ENCODE results near the gene BCS1L. TPM values are rescaled to one million over a fixed set of nuclear protein-coding genes. Genes with fewer than 3 reads are reported as not detected.
"Not testable (repeated sequence)": the region's sequence is repeated elsewhere in the genome, so short reads cannot be mapped to it uniquely, and the experiment has no call there.

The BCS1L gene
- total RNA-seq, 4 donors from 2014 or later: 40.3 to 51.3 (median 42.8) TPM

GRCh38 chr2:218680061-218680460 is 20.6 kb downstream of the BCS1L start:
- Histone ChIP-seq H3K27ac (no peak overlapping the region), H3K9me3 (no peaks in the 10 kb centered on the region), H3K36me3 (peaks cover 0 to 4% (median 0%) of the 10 kb centered on the region in 4 donors), H3K4me1 (no peaks in the 10 kb centered on the region), H3K27me3 (no peaks in the 10 kb centered on the region), H3K4me3 (no peak overlapping the region)
- WGBS, 2 donors (ENCODE audit: low coverage in 1 of 2): 84 to 92% methylated on average over 1 to 3 of the region's 3 CpGs
- intact Hi-C loops (cut with DNase I; ENCODE audit: low total_unique reads) (no loop called here), in situ Hi-C loops (cut with MboI; ENCODE audit: low pct_ligation_motif_present in 1 of 4, low pct_unique_long_range_greater_than_20kb in 1 of 4, low sequenced_read_pairs in 3 of 4) (no loop called here)
- TF ChIP-seq POLR2AphosphoS5 (IDR thresholded peaks at IDR 0.05) (no peak), EP300 (IDR thresholded peaks at IDR 0.05; ENCODE audit: low read depth) (no peak), POLR2A (IDR thresholded peaks at IDR 0.05) (no peak), CTCF (IDR thresholded peaks at IDR 0.05) (no peak)
- no peak for DNase-seq

GRCh38 chr2:218687400-218688060 is 28.0 kb downstream of the BCS1L start:
- H3K27me3 ChIP-seq; H3K9me3 ChIP-seq; in situ Hi-C loops (cut with MboI; ENCODE audit: low pct_ligation_motif_present in 1 of 4, low pct_unique_long_range_greater_than_20kb in 1 of 4, low sequenced_read_pairs in 3 of 4); H3K27ac ChIP-seq; H3K4me1 ChIP-seq; H3K4me3 ChIP-seq; intact Hi-C loops (cut with DNase I; ENCODE audit: low total_unique reads): not testable (repeated sequence)
- peak; percentile 66 to 88 (median 74) for TF ChIP-seq CTCF (IDR thresholded peaks at IDR 0.05)
- peak; percentile 53 for DNase-seq
- 0 to 28% methylated on average over 2 to 5 of the region's 5 CpGs for WGBS, 2 donors (ENCODE audit: low coverage in 1 of 2)
- H3K36me3 ChIP-seq: peaks cover 0 to 10% (median 2%) of the 10 kb centered on the region in 4 donors

- Histone ChIP-seq H3K27me3 (no peaks in the 10 kb centered on the region), H3K4me1 (peaks cover 0 to 3% (median 1%) of the 10 kb centered on the region in 4 donors), H3K27ac (no peak overlapping the region), H3K4me3 (no peak overlapping the region), H3K9me3 (no peaks in the 10 kb centered on the region), H3K36me3 (peaks cover 0 to 23% (median 2%) of the 10 kb centered on the region in 4 donors)
- no peak for DNase-seq
- in situ Hi-C loops (cut with MboI; ENCODE audit: low pct_ligation_motif_present in 1 of 4, low pct_unique_long_range_greater_than_20kb in 1 of 4, low sequenced_read_pairs in 3 of 4) (no loop called here), intact Hi-C loops (cut with DNase I; ENCODE audit: low total_unique reads) (no loop called here)
- TF ChIP-seq CTCF (IDR thresholded peaks at IDR 0.05) (no peak), EP300 (IDR thresholded peaks at IDR 0.05; ENCODE audit: low read depth) (no peak), POLR2AphosphoS5 (IDR thresholded peaks at IDR 0.05) (no peak), POLR2A (IDR thresholded peaks at IDR 0.05) (no peak)
Measured at GRCh38 chr2:218691234-218691633, 31.8 kb downstream of the BCS1L start.

- Histone ChIP-seq H3K27me3 (no peaks in the 10 kb centered on the region), H3K9me3 (no peaks in the 10 kb centered on the region), H3K36me3 (peaks cover 0 to 23% (median 3%) of the 10 kb centered on the region in 4 donors), H3K4me3 (no peak overlapping the region), H3K4me1 (no peaks in the 10 kb centered on the region), H3K27ac (no peak overlapping the region)
- no peak for DNase-seq
- intact Hi-C loops (cut with DNase I; ENCODE audit: low total_unique reads): no loop called here
- in situ Hi-C loops (cut with MboI; ENCODE audit: low pct_ligation_motif_present in 1 of 4, low pct_unique_long_range_greater_than_20kb in 1 of 4, low sequenced_read_pairs in 3 of 4): no loop called here
- TF ChIP-seq POLR2AphosphoS5 (IDR thresholded peaks at IDR 0.05) (no peak), POLR2A (IDR thresholded peaks at IDR 0.05) (no peak), EP300 (IDR thresholded peaks at IDR 0.05; ENCODE audit: low read depth) (no peak), CTCF (IDR thresholded peaks at IDR 0.05) (no peak)
- 92 to 93% methylated on average over 3 of the region's 3 CpGs for WGBS, 2 donors (ENCODE audit: low coverage in 1 of 2)
Measured at GRCh38 chr2:218694405-218695145, 35.1 kb downstream of the BCS1L start.
